HepG2 (cell line): ENCODE measurements around the gene PSENEN. TPM values are rescaled to one million over a fixed set of nuclear protein-coding genes. Genes with fewer than 3 reads are reported as not detected.

ENCODE experiments used
- ARNT ChIP-seq: fragments of 450-650 bp; IDR thresholded peaks from 2 replicates; pipeline ENCODE4 v1.6.1; 2017
- ARNT2 ChIP-seq: sonication (generic); formaldehyde crosslinking; IDR thresholded peaks from 2 replicates; pipeline ENCODE4 v1.8.0; 2022; ENCODE audit warnings: mild to moderate bottlenecking, low read depth, missing genetic modification reagents, moderate library complexity
- ATF1 ChIP-seq: IDR thresholded peaks from 2 replicates; pipeline ENCODE4 v1.6.1; 2016; ENCODE audit warnings: mild to moderate bottlenecking, control low read depth
- CERS6 ChIP-seq: sonication (generic); formaldehyde crosslinking; IDR thresholded peaks from 2 replicates; pipeline ENCODE4 v1.5.0; 2020; ENCODE audit warnings: missing genetic modification reagents
- DNMT3B ChIP-seq: conservative IDR thresholded peaks from 2 replicates; pipeline ENCODE4 v1.6.1; 2016; ENCODE audit warnings: missing biosample characterization, control low read depth
- FOXC1 ChIP-seq: sonication (generic); formaldehyde crosslinking; IDR thresholded peaks from 2 replicates; pipeline ENCODE4 v1.8.0; 2022; ENCODE audit warnings: mild to moderate bottlenecking, missing genetic modification reagents, borderline replicate concordance
- FOXK1 ChIP-seq: sonication (generic); formaldehyde crosslinking; IDR thresholded peaks from 2 replicates; pipeline ENCODE4 v1.4.0; 2020; ENCODE audit warnings: low read depth, missing genetic modification reagents, borderline replicate concordance
- GATAD1 ChIP-seq: IDR thresholded peaks from 2 replicates; pipeline ENCODE4 v1.6.1; 2016; ENCODE audit warnings: missing genetic modification reagents, missing compliant biosample characterization
- GPN1 ChIP-seq: sonication (generic); formaldehyde crosslinking; IDR thresholded peaks from 2 replicates; pipeline ENCODE4 v1.5.1; 2020; ENCODE audit warnings: missing genetic modification reagents, borderline replicate concordance
- KDM4B ChIP-seq: sonication (generic); formaldehyde crosslinking; IDR thresholded peaks from 2 replicates; pipeline ENCODE4 v1.4.0; 2020; ENCODE audit warnings: missing genetic modification reagents
- MATR3 ChIP-seq: sonication (generic); formaldehyde crosslinking; IDR thresholded peaks from 2 replicates; pipeline ENCODE4 v1.4.0; 2020; ENCODE audit warnings: missing genetic modification reagents
- MED1 ChIP-seq: sonication (generic); formaldehyde crosslinking; IDR thresholded peaks from 2 replicates; pipeline ENCODE4 v1.4.0; 2020; ENCODE audit warnings: missing genetic modification reagents
- POLR2AphosphoS5 ChIP-seq: IDR thresholded peaks from 2 replicates; pipeline ENCODE4 v1.6.1; 2012; ENCODE audit warnings: low read depth, low read length
- RFXANK ChIP-seq: IDR thresholded peaks from 2 replicates; pipeline ENCODE4 v1.6.1; 2016
- SMARCE1 ChIP-seq: fragments of 450-650 bp; IDR thresholded peaks from 2 replicates; pipeline ENCODE4 v1.6.1; 2017; ENCODE audit warnings: borderline replicate concordance
- SP4 ChIP-seq: sonication (generic); formaldehyde crosslinking; IDR thresholded peaks from 2 replicates; pipeline ENCODE4 v1.8.1; 2023; ENCODE audit warnings: mild to moderate bottlenecking, missing genetic modification reagents
- SUZ12 ChIP-seq: fragments of 150-350 bp; IDR thresholded peaks from 2 replicates; pipeline ENCODE4 v1.6.1; 2014; ENCODE audit warnings: low read depth, low read length
- YEATS4 ChIP-seq: sonication (generic); formaldehyde crosslinking; IDR thresholded peaks from 2 replicates; pipeline ENCODE4 v1.4.0; 2020; ENCODE audit warnings: missing genetic modification reagents, borderline replicate concordance
- ZBTB7B ChIP-seq: sonication (generic); formaldehyde crosslinking; IDR thresholded peaks from 2 replicates; pipeline ENCODE4 v1.4.0; 2020; ENCODE audit warnings: missing genetic modification reagents
- ZFP82 ChIP-seq: sonication (generic); formaldehyde crosslinking; IDR thresholded peaks from 2 replicates; pipeline ENCODE4 v1.5.1; 2020; ENCODE audit warnings: mild to moderate bottlenecking, missing genetic modification reagents, borderline replicate concordance
- ZNF253 ChIP-seq: sonication (generic); formaldehyde crosslinking; IDR thresholded peaks from 2 replicates; pipeline ENCODE4 v1.8.0; 2022; ENCODE audit warnings: mild to moderate bottlenecking, missing genetic modification reagents, borderline replicate concordance
- ZNF383 ChIP-seq: sonication (generic); formaldehyde crosslinking; IDR thresholded peaks from 2 replicates; pipeline ENCODE4 v1.4.0; 2020; ENCODE audit warnings: missing genetic modification reagents, mild to moderate bottlenecking, borderline replicate concordance
- ZNF615 ChIP-seq: sonication (generic); formaldehyde crosslinking; IDR thresholded peaks from 2 replicates; pipeline ENCODE4 v1.5.0; 2020; ENCODE audit warnings: mild to moderate bottlenecking, missing genetic modification reagents, borderline replicate concordance
- ZNF652 ChIP-seq: IDR thresholded peaks from 2 replicates; pipeline ENCODE4 v1.6.1; 2016; ENCODE audit warnings: low read depth, borderline replicate concordance
- ZNF839 ChIP-seq: sonication (generic); formaldehyde crosslinking; IDR thresholded peaks from 2 replicates; pipeline ENCODE4 v1.4.0; 2020; ENCODE audit warnings: missing genetic modification reagents, mild to moderate bottlenecking, borderline replicate concordance
- polyA plus RNA-seq, 8 experiments: library from polyadenylated mRNA; depleted of rRNA in 3 of 8; stranded (reverse) in 7 of 8; unstranded in 1 of 8; fragments of >200 nt; fragmentation: Illumina TruSeq in 4 of 8; extraction: Trizol in 4 of 8; gene quantifications; 2 replicates each; pipeline versions ENCODE4 v1.2.1 to v1.2.3, GENCODE V29; 2011 to 2016; ENCODE audit warnings: low read depth in 4 of 8, missing spikeins in 1 of 8, mixed read lengths in 1 of 8; ENCODE audit not compliant: insufficient read depth in 1 of 8
- total RNA-seq, 5 experiments: library from RNA; depleted of rRNA; stranded (reverse); fragments of >200 nt; fragmentation: Illumina TruSeq; extraction: Trizol; gene quantifications; 2 replicates each; pipeline ENCODE4 v1.2.3, GENCODE V29; 2016; ENCODE audit warnings: low read depth in 1 of 5
- TF ChIP-seq, protein P1 (sequence below): sonication (generic); formaldehyde crosslinking; IDR thresholded peaks from 2 replicates; pipeline ENCODE4 v1.9.0; 2021; ENCODE audit warnings: missing genetic modification reagents, borderline replicate concordance
- TF ChIP-seq, protein P2 (sequence below): sonication (generic); formaldehyde crosslinking; IDR thresholded peaks from 2 replicates; pipeline ENCODE4 v1.4.0; 2020; ENCODE audit warnings: mild to moderate bottlenecking, missing genetic modification reagents

Gene PSENEN
- total and polyA plus RNA-seq, 2 of the 13 experiments (the other 11 are each of a cell fraction or from before 2014, with no cell fraction given), result 16.9 to 34.2 TPM

GRCh38 chr19:35748106-35749020 lies 2.9 kb downstream of the PSENEN start, which contains the start of gene LIN37 (continued):
- TF ChIP-seq, protein P1, sequence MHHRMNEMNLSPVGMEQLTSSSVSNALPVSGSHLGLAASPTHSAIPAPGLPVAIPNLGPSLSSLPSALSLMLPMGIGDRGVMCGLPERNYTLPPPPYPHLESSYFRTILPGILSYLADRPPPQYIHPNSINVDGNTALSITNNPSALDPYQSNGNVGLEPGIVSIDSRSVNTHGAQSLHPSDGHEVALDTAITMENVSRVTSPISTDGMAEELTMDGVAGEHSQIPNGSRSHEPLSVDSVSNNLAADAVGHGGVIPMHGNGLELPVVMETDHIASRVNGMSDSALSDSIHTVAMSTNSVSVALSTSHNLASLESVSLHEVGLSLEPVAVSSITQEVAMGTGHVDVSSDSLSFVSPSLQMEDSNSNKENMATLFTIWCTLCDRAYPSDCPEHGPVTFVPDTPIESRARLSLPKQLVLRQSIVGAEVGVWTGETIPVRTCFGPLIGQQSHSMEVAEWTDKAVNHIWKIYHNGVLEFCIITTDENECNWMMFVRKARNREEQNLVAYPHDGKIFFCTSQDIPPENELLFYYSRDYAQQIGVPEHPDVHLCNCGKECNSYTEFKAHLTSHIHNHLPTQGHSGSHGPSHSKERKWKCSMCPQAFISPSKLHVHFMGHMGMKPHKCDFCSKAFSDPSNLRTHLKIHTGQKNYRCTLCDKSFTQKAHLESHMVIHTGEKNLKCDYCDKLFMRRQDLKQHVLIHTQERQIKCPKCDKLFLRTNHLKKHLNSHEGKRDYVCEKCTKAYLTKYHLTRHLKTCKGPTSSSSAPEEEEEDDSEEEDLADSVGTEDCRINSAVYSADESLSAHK (CRISPR knock-in tag), result no peak
- TF ChIP-seq ARNT, result no peak
- TF ChIP-seq KDM4B (CRISPR knock-in tag), result no peak
- TF ChIP-seq ZBTB7B (CRISPR knock-in tag), result no peak
- TF ChIP-seq ZNF839 (CRISPR knock-in tag), result no peak
- peak; percentile 77 for TF ChIP-seq POLR2AphosphoS5
- TF ChIP-seq ZFP82 (CRISPR knock-in tag), result no peak
- TF ChIP-seq SMARCE1, result no peak
- no peak for TF ChIP-seq GPN1 (CRISPR knock-in tag)
- 0 out of 2 replicates have a peak, but pooled peaks have one; percentile 60 for TF ChIP-seq FOXC1
- peak; percentile 25; the same call in 1 of the 2 replicates for TF ChIP-seq ARNT2 (CRISPR knock-in tag)
- no peak for TF ChIP-seq ZNF615 (CRISPR knock-in tag)
- TF ChIP-seq FOXK1 (CRISPR knock-in tag), result peak; percentile 99
- TF ChIP-seq GATAD1 (CRISPR knock-in tag), result peak; percentile 93
- TF ChIP-seq, protein P2, sequence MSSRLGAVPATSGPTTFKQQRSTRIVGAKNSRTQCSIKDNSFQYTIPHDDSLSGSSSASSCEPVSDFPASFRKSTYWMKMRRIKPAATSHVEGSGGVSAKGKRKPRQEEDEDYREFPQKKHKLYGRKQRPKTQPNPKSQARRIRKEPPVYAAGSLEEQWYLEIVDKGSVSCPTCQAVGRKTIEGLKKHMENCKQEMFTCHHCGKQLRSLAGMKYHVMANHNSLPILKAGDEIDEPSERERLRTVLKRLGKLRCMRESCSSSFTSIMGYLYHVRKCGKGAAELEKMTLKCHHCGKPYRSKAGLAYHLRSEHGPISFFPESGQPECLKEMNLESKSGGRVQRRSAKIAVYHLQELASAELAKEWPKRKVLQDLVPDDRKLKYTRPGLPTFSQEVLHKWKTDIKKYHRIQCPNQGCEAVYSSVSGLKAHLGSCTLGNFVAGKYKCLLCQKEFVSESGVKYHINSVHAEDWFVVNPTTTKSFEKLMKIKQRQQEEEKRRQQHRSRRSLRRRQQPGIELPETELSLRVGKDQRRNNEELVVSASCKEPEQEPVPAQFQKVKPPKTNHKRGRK, result no peak
- no peak for TF ChIP-seq ZNF383 (CRISPR knock-in tag)
- no peak for TF ChIP-seq DNMT3B (CRISPR knock-in tag)
- TF ChIP-seq SUZ12, result peak; percentile 87
- TF ChIP-seq RFXANK (CRISPR knock-in tag), result no peak
- peak; percentile 76; the same call in 1 of the 2 replicates for TF ChIP-seq ZNF652
- TF ChIP-seq MED1 (CRISPR knock-in tag), result no peak; the same call in 1 of the 2 replicates
- TF ChIP-seq SP4 (CRISPR knock-in tag), result peak; percentile 97
- no peak for TF ChIP-seq MATR3 (CRISPR knock-in tag)
- TF ChIP-seq ZNF253 (CRISPR knock-in tag), result no peak
- TF ChIP-seq CERS6 (CRISPR knock-in tag), result no peak
- peak; percentile 68; the same call in 1 of the 2 replicates for TF ChIP-seq YEATS4 (CRISPR knock-in tag)
- peak; percentile 85 for TF ChIP-seq ATF1 (CRISPR knock-in tag)
